K562 (cell line): ENCODE measurements around the gene GNAZ. TPM values are rescaled to one million over a fixed set of nuclear protein-coding genes. Genes with fewer than 3 reads are reported as not detected.

Source experiments
- ELF2 ChIP-seq: fragments of 250-450 bp; sonication (Bioruptor Pico); IDR thresholded peaks from 2 replicates; pipeline ENCODE4 v1.5.0; 2021; ENCODE audit warnings: mild to moderate bottlenecking
- ETV6 ChIP-seq, 3 experiments: fragments of 150-350 bp in 1 of 3; sonication (generic) in 1 of 3; formaldehyde crosslinking in 1 of 3; IDR thresholded peaks; 2 replicates each; pipeline versions ENCODE4 v1.6.1 to v1.8.0; 2014 to 2022; ENCODE audit warnings: borderline replicate concordance in 2 of 3, low read depth in 2 of 3, antibody characterized with exemption in 1 of 3, low read length in 1 of 3, mild to moderate bottlenecking in 1 of 3, missing genetic modification reagents in 1 of 3
- HIVEP1 ChIP-seq: fragments of 250-450 bp; sonication (Bioruptor Pico); IDR thresholded peaks from 2 replicates; pipeline ENCODE4 v1.4.0; 2020; ENCODE audit warnings: mild to moderate bottlenecking
- polyA plus RNA-seq, 8 experiments: library from polyadenylated mRNA; depleted of rRNA in 4 of 8; stranded (reverse) in 5 of 8; unstranded in 3 of 8; fragments of >200 nt; fragmentation: Nextera tagmentation in 2 of 8; fragmentation: Illumina TruSeq in 1 of 8; extraction: Ambion mirVana in 2 of 8; extraction: Trizol in 1 of 8; gene quantifications; 2 replicates each; pipeline versions ENCODE4 v1.2.1 to v1.2.3, GENCODE V29; 2011 to 2014; ENCODE audit warnings: inconsistent platforms in 1 of 8, missing spikeins in 1 of 8
- total RNA-seq, 7 experiments: library from RNA; depleted of rRNA in 6 of 7; stranded (reverse); fragments of >200 nt in 6 of 7; fragmentation: Illumina TruSeq in 2 of 7; extraction: Trizol in 2 of 7; gene quantifications; 2 replicates each; pipeline versions ENCODE4 v1.2.1 to v1.2.3, GENCODE V29; 2011 to 2021; ENCODE audit warnings: low replicate concordance in 1 of 7
- TF ChIP-seq, protein P1 (sequence below): sonication (generic); formaldehyde crosslinking; IDR thresholded peaks from 2 replicates; pipeline ENCODE4 v1.8.1; 2023; ENCODE audit warnings: mild to moderate bottlenecking, missing genetic modification reagents, moderate library complexity
- TF ChIP-seq, protein P2 (sequence below): sonication (generic); formaldehyde crosslinking; IDR thresholded peaks from 2 replicates; pipeline ENCODE4 v1.8.1; 2023; ENCODE audit warnings: mild to moderate bottlenecking, missing genetic modification reagents
- TF ChIP-seq, protein P3 (sequence below): fragments of 150-350 bp; conservative IDR thresholded peaks from 2 replicates; pipeline ENCODE4 v1.6.1; 2014; ENCODE audit warnings: low read length

GNAZ gene
- total and polyA plus RNA-seq, 9 of the 15 experiments (the other 6 are each of a cell fraction or from before 2014, with no cell fraction given) = 0.04 to 0.22 (median 0.13) TPM; not detected in 3

DNA sequence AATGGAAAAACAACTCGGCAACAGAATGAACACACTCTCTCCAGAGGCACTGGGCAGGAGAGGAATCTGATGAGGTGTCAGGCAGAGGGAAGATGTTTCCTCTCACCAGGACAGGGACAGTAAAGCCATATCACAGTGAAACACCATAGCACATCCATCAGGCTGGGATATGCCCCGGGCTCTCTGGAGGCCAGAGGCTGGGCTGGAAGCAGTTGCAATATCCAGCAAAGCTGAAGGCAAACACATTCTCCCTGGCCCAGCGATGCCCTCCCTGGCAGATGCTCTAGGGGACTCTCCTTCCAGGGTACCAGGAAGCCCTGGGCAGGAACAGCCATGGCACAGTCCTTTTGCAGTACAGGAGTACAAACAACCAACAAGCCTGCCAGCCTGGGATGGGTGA is 60.4 kb downstream of the GNAZ start (continued):
- TF ChIP-seq, protein P1, sequence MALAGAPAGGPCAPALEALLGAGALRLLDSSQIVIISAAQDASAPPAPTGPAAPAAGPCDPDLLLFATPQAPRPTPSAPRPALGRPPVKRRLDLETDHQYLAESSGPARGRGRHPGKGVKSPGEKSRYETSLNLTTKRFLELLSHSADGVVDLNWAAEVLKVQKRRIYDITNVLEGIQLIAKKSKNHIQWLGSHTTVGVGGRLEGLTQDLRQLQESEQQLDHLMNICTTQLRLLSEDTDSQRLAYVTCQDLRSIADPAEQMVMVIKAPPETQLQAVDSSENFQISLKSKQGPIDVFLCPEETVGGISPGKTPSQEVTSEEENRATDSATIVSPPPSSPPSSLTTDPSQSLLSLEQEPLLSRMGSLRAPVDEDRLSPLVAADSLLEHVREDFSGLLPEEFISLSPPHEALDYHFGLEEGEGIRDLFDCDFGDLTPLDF (CRISPR knock-in tag) = 0 out of 2 replicates have a peak, but pooled peaks have one; percentile 35
- TF ChIP-seq ELF2 (CRISPR knock-in tag) = no peak
- TF ChIP-seq, protein P2, sequence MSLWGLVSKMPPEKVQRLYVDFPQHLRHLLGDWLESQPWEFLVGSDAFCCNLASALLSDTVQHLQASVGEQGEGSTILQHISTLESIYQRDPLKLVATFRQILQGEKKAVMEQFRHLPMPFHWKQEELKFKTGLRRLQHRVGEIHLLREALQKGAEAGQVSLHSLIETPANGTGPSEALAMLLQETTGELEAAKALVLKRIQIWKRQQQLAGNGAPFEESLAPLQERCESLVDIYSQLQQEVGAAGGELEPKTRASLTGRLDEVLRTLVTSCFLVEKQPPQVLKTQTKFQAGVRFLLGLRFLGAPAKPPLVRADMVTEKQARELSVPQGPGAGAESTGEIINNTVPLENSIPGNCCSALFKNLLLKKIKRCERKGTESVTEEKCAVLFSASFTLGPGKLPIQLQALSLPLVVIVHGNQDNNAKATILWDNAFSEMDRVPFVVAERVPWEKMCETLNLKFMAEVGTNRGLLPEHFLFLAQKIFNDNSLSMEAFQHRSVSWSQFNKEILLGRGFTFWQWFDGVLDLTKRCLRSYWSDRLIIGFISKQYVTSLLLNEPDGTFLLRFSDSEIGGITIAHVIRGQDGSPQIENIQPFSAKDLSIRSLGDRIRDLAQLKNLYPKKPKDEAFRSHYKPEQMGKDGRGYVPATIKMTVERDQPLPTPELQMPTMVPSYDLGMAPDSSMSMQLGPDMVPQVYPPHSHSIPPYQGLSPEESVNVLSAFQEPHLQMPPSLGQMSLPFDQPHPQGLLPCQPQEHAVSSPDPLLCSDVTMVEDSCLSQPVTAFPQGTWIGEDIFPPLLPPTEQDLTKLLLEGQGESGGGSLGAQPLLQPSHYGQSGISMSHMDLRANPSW = peak; percentile 74; the same call in 1 of the 2 replicates
- no peak for TF ChIP-seq HIVEP1
- TF ChIP-seq, protein P3, sequence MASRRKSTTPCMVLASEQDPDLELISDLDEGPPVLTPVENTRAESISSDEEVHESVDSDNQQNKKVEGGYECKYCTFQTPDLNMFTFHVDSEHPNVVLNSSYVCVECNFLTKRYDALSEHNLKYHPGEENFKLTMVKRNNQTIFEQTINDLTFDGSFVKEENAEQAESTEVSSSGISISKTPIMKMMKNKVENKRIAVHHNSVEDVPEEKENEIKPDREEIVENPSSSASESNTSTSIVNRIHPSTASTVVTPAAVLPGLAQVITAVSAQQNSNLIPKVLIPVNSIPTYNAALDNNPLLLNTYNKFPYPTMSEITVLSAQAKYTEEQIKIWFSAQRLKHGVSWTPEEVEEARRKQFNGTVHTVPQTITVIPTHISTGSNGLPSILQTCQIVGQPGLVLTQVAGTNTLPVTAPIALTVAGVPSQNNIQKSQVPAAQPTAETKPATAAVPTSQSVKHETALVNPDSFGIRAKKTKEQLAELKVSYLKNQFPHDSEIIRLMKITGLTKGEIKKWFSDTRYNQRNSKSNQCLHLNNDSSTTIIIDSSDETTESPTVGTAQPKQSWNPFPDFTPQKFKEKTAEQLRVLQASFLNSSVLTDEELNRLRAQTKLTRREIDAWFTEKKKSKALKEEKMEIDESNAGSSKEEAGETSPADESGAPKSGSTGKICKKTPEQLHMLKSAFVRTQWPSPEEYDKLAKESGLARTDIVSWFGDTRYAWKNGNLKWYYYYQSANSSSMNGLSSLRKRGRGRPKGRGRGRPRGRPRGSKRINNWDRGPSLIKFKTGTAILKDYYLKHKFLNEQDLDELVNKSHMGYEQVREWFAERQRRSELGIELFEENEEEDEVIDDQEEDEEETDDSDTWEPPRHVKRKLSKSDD = 0 out of 2 replicates have a peak, but pooled peaks have one; percentile 56
- 0 out of 4 replicates have a peak, but pooled peaks of 1 of the 2 experiments have one; percentile 27 for TF ChIP-seq ETV6 (IDR thresholded peaks at IDR 0.05; ENCODE audit: borderline replicate concordance in 1 of 2, low read depth in 2 of 2, low read length in 1 of 2)
- no peak for TF ChIP-seq ETV6 (CRISPR knock-in tag; IDR thresholded peaks at IDR 0.05; ENCODE audit: borderline replicate concordance)
